NCI-H146 treated with DMSO at 0.1 percent for 48 hours (cell line): ENCODE results near the gene CFAP92.
A peak's percentile ranks its signal among the peaks of the same experiment; 100 is the strongest.
"Not testable (repeated sequence)": the region's sequence is repeated elsewhere in the genome, so short reads cannot be mapped to it uniquely, and the experiment has no call there.

Source experiments
- DNase-seq: peaks from one replicate; lab custom pipeline; 2025; ENCODE audit not compliant: unreplicated experiment; lab: John Stamatoyannopoulos, UW

CFAP92 gene

DNA sequence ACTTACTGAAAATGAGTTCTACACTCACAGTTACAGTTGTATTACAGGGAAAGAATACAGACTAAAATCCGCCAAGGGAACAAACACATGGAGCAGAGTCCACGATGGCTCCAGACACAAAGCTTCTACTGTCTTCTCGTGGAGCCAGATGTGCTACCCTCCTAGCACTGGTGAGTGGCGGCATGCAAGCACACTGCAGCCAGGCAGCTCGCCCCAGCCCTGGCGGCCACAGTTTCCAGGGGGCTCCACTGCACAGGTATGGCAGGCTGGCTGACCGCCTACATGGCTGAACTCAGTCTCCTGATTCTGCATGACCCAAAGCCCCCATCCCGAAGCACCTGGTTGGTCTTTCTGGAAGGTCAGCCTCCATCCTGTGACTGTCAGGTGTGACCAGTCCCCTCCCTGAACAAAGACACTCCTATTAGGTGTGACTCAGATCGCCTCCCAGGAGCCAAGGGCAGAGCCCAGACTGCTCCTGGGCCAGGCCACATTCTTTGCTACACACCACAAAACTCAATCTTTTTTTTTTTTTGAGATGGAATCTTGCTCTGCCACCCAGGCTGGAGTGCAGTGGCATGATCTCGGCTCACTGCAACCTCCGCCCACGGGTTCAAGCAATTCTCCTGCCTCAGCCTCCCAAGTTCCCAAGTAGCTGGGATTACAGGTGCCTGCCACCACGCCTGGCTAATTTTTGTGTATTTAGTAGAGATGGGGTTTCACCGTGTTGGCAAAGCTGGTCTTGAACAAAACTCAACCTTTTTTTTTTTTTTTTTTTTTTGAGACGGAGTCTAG is 51.5 kb downstream of the CFAP92 start:
- DNase-seq = no peak

DNA sequence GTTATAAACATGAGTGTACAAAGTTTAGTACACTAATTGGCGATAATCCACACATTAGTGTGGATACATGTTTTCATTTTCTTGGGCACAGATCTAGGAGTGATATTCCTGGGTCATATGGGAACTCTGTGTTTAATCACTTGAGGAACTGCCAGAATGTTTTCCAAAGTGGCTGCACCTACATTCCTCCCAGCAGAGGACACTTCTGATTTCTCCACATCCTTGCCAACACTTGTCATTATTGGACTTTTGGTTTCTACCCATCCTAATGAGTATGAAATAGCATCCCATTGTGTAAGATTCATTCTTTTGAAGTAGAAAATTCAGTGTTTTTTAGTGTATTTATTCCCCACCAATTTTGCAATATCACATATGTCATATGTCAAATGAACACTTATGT is 53.6 kb downstream of the CFAP92 start:
- DNase-seq = no peak

GRCh38 chr3:128936341-128936740 is 57.5 kb downstream of the CFAP92 start:
- no peak for DNase-seq

- no peak for DNase-seq
These were observed 58.0 kb downstream of the CFAP92 start for GRCh38 chr3:128935922-128936321.

- no peak for DNase-seq
These were observed 60.0 kb downstream of the CFAP92 start for GRCh38 chr3:128933922-128934253.

DNA sequence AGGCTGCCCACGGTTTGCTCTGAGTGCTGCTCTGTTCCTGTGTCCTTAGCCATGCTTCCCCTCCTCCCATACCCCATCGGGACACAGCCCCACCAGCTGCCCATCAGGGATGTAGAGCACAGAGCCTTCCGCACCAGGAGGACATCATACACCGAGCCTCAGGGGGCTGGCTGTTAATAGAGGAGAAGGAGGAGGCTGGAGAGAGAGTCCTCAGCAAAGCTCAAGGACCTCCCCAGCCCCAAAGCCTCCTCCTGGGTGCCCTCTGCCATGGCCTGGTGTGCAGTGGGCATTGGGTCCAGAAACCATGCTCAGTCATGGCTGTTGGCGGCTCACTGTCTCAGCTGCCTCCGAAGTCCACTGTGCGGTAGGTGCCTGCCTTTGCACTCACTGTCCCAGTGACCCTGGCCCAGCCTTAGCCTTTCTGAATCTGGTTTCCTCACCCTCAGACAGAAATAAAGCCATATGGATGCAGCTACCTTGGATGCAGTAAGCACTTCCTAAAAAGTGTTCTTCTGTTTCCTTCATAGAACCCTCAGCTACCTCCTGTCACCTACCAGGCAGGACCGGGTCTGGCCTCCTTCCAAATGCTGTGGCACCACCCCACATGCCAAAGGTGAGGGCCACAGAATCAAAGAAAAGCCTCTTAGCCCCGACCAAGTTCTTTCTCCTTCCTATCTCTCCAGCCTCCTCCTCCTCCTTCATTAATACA is 60.5 kb downstream of the CFAP92 start:
- DNase-seq = no peak

- peak; percentile 12 for DNase-seq
These were observed 61.2 kb downstream of the CFAP92 start for GRCh38 chr3:128932516-128933212.

GRCh38 chr3:128931046-128931445 is 62.8 kb downstream of the CFAP92 start:
- DNase-seq = no peak

DNA sequence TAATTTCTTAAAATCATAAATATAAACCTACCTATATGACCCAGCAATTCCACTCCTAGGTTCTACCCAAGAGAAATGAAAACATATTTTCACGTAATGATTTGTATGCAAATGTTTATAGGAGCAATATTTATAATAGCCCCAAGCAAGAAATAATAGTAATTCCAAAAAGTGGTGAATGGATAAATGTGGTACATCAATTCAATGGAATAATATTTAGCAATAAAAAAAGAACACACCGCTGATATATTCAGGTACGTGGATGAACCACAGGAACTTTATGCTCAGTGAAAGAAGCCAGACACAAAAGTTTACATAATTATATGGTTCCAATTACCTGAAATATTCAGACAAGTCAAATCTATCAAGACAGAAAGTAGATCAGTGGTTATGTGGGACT is 64.5 kb downstream of the CFAP92 start:
- DNase-seq = no peak

DNA sequence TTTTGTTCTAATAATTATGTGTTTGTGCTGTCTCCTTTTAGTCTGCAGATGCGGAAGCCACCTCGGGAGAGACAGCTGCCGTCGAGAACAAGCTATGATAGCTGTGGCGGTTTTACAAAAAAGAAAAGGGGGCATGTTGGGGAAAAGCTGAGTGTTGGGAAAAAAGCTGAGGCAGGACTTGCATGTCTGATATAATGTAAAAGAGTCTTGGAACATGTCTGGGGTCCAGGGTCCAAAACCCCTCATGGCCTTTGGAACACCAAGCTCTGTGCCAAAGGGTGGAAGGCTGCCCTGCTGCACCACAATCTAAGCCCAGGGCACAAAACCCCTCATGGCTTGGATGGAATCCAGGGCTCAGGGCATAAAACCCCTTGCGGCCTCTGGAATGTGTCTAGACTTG is 69.9 kb downstream of the CFAP92 start:
- not testable (repeated sequence) for DNase-seq

DNA sequence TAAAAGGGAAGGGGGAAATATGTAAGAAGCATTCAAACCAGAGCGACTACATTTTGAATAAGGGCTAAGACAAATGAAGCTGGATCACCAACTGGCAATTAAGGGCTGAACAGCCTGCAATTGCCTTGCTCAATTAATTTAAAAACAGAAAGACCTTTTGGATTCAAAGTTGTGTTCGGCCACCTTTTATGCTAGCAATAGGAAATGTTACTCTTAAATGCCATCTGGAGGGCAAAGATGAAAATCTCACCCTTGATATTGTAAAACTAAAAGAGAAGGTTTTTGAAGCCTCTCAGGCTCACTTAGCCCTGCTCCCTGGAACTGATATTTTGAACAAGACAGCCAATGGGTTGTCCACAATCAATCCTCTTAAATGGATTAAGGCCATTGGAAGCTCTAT is 70.3 kb downstream of the CFAP92 start:
- no peak for DNase-seq

DNA sequence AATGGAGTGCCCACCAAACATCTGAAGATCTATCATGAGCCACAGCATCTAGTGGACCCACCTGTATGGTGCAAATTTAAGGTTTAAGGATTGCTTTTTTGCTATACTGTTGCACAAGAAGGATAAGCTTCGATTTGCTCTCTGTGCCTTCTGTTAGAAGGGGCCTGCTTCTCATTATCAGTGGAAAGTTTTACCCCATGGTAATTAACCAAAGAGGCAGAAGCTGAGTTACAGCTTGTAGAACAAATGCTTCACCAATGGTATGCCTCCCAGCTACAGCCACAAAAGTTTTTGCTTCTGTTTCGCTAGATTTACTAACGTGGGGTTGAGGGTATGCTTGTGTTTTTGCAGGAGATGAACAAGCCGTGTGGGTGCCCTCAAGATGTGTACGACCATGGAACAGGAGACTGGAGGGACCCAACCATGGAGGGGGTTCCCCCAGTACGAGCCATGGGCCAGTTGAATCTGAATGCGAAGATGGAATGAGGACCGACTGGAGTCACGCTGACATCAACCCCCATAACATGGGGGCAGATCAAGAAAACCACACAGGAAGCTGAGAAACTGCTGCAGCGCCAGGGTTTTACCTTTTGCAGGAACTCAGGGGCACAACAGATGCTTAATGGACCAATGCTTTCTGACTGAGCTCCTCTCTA is 70.9 kb downstream of the CFAP92 start:
- DNase-seq = no peak

GRCh38 chr3:128919988-128920387 is 73.9 kb downstream of the CFAP92 start:
- DNase-seq = no peak

GRCh38 chr3:128917291-128917690 is 76.6 kb downstream of the CFAP92 start:
- no peak for DNase-seq

DNA sequence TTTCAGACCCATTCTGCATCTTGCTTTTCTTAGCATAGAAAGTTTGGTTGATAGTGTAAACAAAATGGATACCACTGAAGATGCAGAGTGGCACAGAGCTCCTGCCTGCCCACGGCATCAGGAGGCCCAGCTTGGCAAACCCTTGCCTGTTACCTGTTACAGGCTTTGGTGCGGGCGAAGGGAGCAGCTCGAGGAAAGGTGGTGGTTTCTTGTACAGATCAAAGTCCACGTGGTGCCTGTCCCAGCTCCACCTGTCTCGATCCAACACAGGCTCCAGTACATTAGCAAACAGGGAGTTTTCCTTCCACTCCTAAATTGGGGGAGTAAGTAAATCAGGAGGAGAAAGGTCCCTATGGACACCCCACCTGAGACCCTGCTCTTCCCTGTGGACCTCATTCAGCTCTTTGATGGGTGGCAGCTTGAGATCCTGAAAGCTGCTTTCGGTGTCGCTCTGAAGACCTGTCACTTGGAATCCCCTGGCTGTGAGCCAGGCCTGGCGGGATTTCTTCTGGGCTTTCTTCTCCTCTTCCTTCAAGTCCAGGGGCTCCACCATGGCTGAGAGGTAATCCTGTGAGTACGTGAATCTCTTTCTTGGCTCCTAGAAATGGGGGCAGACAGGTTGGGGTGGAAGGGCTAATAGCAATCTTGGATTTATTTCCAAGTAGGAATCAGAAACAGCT is 78.8 kb downstream of the CFAP92 start:
- no peak for DNase-seq

- no peak for DNase-seq
These were observed 82.0 kb downstream of the CFAP92 start for GRCh38 chr3:128911911-128912310.

- no peak for DNase-seq
These were observed 83.9 kb downstream of the CFAP92 start for GRCh38 chr3:128910006-128910405.

DNA sequence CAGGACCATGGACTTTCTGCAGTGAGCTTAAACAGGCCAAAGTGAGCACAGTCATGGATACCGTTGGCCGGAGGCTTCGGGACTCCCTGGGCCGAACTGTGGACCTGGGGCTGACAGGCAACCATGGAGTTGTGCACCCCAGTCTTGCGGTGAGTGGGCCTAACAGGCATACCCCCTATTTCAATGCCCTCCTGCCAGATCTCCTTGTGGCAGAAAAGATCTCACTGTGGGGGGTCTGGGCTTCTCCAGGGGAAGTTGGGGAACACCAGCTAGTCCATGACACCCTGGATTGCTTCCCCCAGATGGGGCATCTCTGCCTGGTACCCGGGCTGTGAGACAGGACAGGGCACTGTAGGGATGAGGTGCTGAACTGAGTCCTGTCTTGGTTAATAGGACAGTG is 84.9 kb downstream of the CFAP92 start:
- DNase-seq = no peak

- DNase-seq = no peak
These were observed 86.0 kb downstream of the CFAP92 start for GRCh38 chr3:128907706-128908445.

- DNase-seq = no peak
These were observed 86.9 kb downstream of the CFAP92 start for GRCh38 chr3:128906804-128907525.
